GM19043 (cell line): Measurements from ENCODE around the gene APOA1.

ENCODE experiments used
- ATAC-seq: cut with Tn5 transposase; IDR thresholded peaks from one replicate; pipeline ENCODE4 v1.9.1; 2021; ENCODE audit warnings: low read depth; ENCODE audit not compliant: unreplicated experiment

Gene APOA1

DNA sequence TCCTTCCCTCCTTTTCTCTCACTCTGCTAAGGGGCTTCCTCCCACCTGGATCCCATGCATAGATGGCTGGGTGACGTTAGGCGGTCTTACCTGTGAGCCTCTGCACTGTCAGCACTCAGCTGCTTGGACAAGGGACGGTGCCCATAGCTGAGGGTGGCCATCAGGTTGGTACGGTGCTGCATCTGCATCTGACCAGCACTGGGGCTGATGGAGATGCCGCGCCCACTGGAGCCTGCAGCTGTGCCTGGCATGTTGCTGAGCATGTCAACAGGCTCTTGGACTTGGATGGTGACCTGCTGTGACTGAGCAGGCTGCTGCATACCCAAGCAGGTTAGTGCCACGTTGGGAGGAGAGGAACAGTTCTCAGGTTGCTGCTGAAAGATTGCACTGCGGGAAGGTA, 21.8 kb upstream of the APOA1 start:
- no peak for ATAC-seq

DNA sequence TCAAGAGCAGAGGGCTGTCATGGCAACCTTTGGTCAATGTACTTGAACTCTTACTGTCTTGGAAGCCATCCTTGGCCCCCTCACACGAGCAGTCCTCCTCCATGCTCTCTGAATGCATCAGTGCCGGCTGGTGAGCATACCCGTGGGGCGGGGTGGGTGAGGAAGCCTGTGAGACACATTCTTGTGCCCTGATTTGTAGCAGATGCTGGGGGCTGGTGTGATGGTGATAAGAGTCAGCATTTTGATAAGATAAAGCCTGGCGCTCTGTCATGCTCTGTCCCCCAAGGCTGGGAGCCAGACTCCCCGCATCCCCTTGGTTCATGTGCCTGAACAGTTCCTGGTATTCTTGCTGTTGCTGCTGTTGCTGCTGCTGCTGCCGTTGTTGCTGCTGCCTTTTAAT, 20.5 kb upstream of the APOA1 start:
- no peak for ATAC-seq

- no peak for ATAC-seq
Measured at GRCh38 chr11:116857316-116857715, 19.9 kb upstream of the APOA1 start.

GRCh38 chr11:116856423-116856822, 19.0 kb upstream of the APOA1 start:
- no peak for ATAC-seq

- ATAC-seq = no peak
Measured at GRCh38 chr11:116855413-116855812, 18.0 kb upstream of the APOA1 start.

DNA sequence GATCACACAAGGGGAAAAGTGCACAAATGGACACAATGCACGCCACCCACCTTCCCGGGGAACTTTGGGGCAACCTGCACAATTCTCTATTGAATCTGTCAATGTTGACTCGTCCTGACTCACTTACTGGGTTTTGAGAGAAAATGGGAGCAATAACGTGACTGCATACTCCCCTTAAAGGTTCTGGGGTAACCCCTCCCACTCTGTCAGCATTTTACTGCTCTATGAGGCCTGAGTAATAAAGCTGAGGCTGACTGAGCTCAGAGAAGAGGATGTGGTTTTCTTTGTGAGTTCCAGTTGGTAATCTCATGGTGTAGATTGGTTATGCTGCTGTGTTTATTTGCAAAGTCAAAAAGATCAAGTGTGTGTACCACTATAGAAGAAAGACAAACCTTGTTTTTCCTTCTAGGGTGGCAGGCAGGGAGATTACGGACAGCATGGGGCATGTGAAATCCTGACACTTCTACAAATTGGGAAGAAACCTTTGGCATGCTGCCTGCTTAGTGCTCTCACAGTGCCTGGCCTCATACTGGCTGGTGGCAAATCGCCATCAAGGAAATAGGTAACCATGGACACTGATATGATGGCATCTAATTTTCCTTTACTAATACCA, 16.1 kb upstream of the APOA1 start:
- ATAC-seq = peak; percentile 94

- ATAC-seq = peak; percentile 39
Measured at GRCh38 chr11:116852261-116853031, 15.0 kb upstream of the APOA1 start.

DNA sequence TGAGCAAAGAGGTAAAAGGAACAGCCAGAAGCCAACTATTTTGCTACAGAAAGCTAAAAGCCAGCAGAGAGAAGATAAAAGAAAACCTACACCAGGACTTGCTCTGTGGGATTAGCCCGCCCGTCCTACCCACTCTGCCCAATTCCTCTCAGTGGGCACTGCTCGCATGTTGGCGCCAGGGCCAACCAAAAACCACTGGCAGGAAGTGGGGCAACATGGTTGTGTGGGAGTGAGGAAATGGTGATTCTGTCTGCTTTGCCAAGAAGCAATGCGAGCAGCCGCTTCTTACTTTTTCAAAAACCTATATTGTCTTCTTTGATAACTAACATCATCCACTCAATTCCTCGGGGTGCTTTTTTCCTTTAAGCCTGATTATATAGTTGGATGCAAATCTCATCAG, 14.2 kb upstream of the APOA1 start:
- ATAC-seq = no peak

DNA sequence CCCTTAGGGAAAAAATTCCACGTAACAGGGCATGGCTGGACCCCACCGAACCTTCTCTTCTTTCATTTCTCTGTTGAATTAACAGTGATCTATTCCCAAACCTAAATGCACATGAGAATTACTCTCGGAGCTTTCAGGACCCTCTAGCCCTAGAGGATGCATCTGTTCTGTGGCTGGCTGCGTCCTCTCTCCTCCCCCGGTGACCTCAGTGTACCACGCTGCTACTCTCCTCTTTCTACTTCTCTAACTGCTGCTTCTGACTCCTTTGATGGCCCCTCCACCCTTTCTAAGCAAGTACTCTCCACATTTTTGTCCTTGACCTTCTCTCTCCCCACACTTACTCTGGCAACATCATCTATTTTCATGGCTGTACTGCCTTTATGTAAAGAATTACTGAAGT, 12.1 kb upstream of the APOA1 start:
- no peak for ATAC-seq

GRCh38 chr11:116849060-116849459, 11.6 kb upstream of the APOA1 start:
- no peak for ATAC-seq

DNA sequence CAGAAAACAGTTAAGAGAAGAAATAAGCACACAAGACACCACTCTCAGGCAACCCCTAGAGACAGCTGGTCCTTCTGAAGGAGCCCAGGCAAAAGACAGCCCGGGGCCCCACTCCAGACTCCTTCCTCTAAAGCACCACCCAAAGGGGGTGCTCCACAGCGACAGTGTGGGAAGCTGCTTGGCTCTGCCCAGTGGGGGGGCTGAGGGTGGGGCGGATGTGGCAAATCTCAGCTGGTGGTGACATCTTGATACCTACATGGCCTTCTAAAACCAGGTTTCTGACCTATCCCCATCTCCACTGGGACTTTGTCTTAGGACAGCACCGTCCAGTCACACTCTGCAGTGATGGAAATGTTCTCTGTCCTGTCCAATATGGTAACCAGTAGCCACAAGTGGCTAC, 10.2 kb upstream of the APOA1 start:
- ATAC-seq = no peak

GRCh38 chr11:116844722-116845121, 7.3 kb upstream of the APOA1 start:
- ATAC-seq = no peak

- ATAC-seq = no peak
Measured at GRCh38 chr11:116843661-116844060, 6.2 kb upstream of the APOA1 start.

DNA sequence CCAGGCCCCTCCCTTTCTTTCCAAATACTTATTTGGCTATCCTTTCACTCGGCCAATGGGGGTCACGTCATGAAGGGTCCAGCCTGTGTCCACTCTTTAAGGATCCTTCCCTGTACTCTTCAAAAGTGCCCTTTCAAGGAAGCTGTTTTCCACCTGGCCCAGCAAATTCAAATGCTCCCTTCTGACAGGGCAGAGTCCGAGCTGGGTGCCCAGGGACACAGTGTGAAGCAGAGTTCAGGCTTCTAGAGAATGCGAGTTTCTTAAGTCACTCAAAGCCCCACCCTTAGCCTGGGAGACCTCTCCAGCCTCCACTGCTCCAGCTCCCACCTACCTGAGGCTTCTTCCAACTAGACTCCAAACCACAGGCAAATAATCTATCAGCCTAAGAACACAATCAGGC, 5.5 kb upstream of the APOA1 start:
- ATAC-seq = no peak

DNA sequence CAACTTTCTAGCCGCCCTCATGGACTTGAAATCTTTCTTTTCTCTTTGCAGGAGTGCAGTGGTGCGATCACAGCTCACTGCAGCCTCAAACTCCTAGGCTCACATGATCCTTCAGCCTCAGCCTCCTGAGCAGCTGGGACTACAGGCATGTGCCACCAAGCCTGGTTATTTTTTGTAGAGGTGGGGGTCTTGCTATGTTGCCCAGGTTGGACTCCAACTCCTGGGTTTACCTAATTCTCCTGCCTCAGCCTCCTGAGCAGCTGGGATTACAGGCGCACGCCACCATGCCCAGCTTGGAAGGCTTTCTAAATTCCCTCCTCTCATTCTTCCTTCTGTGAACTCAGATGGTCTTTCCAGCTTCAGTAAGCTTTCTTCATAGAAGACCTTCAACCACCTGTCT, 4.7 kb upstream of the APOA1 start:
- no peak for ATAC-seq

DNA sequence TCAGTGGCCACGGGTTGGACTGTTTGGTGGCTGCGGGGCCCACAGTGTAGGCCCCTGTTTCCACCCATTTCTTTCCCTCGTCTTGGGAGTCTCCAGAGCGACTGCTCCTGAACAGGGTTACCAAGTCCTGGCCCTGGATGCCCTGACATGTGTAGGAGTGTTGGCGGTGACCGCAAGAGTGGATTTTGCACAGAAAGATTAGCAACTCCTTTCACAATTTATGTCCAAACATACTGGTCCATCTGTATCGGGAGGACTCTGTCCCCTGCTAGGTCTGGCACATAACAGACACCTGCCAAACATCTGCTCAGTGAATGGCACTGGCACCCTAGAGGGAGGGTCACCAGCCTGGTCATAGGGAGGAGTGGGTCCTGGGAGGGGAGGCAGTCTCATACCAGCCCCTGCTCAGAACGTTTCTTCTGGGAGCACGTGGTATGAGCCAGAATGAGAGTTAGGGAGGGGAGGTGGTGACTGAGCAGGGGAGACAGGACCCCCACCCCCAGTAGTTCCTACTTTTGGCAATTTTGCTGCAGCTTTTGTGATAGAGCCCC, 3.4 kb upstream of the APOA1 start:
- ATAC-seq = no peak

DNA sequence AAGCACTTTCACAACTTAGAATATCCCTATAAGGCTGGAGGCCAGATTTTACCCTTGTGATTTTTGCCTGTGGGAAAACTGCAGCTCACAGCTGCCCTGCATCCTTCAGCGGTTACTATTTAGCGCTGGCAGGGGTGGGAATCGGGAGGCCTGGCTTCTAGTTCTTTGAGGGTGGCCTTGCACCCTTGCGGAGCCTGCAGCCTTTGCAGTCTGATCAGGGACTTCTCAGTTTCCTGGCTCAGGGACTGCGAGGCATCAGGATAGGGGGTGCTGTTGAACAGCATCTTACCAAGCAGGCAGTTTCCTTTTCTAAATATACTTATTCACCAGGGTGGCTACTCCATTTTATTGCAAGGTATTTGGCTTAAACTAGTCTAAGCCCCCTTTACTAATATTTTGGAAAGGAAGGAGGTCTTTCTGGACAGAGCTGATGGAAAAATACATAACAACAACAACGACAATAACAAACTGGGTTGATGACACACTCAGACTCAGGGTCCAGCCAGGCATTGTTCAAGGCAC, 2.9 kb upstream of the APOA1 start:
- ATAC-seq = no peak

- no peak for ATAC-seq
Measured at GRCh38 chr11:116838321-116839084, 1.1 kb upstream of the APOA1 start.

GRCh38 chr11:116836632-116836991, 810 bp downstream of the APOA1 start:
- ATAC-seq = no peak

DNA sequence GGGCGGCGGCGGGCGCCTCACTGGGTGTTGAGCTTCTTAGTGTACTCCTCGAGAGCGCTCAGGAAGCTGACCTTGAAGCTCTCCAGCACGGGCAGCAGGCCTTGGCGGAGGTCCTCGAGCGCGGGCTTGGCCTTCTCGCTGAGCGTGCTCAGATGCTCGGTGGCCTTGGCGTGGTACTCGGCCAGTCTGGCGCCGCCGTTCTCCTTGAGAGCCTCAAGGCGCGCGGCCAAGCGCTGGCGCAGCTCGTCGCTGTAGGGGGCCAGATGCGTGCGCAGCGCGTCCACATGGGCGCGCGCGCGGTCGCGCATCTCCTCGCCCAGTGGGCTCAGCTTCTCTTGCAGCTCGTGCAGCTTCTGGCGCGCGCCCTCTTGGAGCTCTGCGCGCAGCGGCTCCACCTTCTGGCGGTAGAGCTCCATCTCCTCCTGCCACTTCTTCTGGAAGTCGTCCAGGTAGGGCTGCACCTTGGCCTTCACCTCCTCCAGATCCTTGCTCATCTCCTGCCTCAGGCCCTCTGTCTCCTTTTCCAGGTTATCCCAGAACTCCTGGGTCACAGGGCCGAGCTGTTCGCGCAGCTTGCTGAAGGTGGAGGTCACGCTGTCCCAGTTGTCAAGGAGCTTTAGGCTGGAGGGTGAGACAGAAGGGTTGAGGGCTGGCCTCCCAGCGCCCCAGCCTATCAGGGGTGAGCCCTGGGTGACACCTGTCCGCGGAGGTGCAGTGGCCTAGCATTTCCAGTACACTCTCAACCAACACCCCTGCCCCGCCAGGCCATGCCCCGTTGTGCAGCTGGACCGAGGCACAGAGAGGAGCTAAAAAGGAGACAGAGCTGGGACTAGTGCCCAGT, 1.4 kb downstream of the APOA1 start:
- ATAC-seq = peak; percentile 78
